Measurements from ENCODE around the gene LDHD.

Gene LDHD

GRCh38 chr16:75083813-75084212 is 32.8 kb downstream of the LDHD start:
- TF ChIP-seq YY1 (IDR thresholded peaks at IDR 0.05; ENCODE audit: insufficient read depth, insufficient read length) = no peak
- Histone ChIP-seq H3K4me1 (ENCODE audit: insufficient read depth, insufficient read length) (peaks cover 6% of the 10 kb centered on the region), H3K9ac (ENCODE audit: insufficient read length, low read depth) (no peak overlapping the region), H3K36me3 (ENCODE audit: insufficient read depth, insufficient read length, low read length) (peaks cover 11% of the 10 kb centered on the region), H3K27me3 (ENCODE audit: insufficient read depth, insufficient read length) (no peaks in the 10 kb centered on the region), H3K9me3 (ENCODE audit: insufficient read depth, low read length) (no peaks in the 10 kb centered on the region), H3K4me3 (ENCODE audit: insufficient read length, low read depth) (no peak overlapping the region)
- no peak for DNase-seq (ENCODE audit: low read depth, low spot score)

- H3K9ac ChIP-seq (ENCODE audit: insufficient read length, low read depth) = no peak overlapping the region
- H3K27me3 ChIP-seq (ENCODE audit: insufficient read depth, insufficient read length) = no peaks in the 10 kb centered on the region
- H3K4me3 ChIP-seq (ENCODE audit: insufficient read length, low read depth) = no peak overlapping the region
- DNase-seq (ENCODE audit: low read depth, low spot score) = no peak
- TF ChIP-seq ZNF274 (IDR thresholded peaks at IDR 0.05; ENCODE audit: low read depth, low read length) (no peak), YY1 (IDR thresholded peaks at IDR 0.05; ENCODE audit: insufficient read depth, insufficient read length) (no peak), SUZ12 (IDR thresholded peaks at IDR 0.05; ENCODE audit: extremely low read depth, insufficient read depth, insufficient read length) (no peak)
- no peaks in the 10 kb centered on the region for H3K9me3 ChIP-seq (ENCODE audit: insufficient read depth, low read length)
- no peaks in the 10 kb centered on the region for H3K4me1 ChIP-seq (ENCODE audit: insufficient read depth, insufficient read length)
- peaks cover 11% of the 10 kb centered on the region for H3K36me3 ChIP-seq (ENCODE audit: insufficient read depth, insufficient read length, low read length)
Measured at GRCh38 chr16:75081179-75081859, 35.3 kb downstream of the LDHD start.

- DNase-seq (ENCODE audit: low read depth, low spot score) = no peak
- no peak for TF ChIP-seq YY1 (IDR thresholded peaks at IDR 0.05; ENCODE audit: insufficient read depth, insufficient read length)
- TF ChIP-seq SUZ12 (IDR thresholded peaks at IDR 0.05; ENCODE audit: extremely low read depth, insufficient read depth, insufficient read length) = no peak
- no peak for TF ChIP-seq ZNF274 (IDR thresholded peaks at IDR 0.05; ENCODE audit: low read depth, low read length)
- Histone ChIP-seq H3K9ac (ENCODE audit: insufficient read length, low read depth) (no peak overlapping the region), H3K36me3 (ENCODE audit: insufficient read depth, insufficient read length, low read length) (peaks cover 8% of the 10 kb centered on the region), H3K4me3 (ENCODE audit: insufficient read length, low read depth) (no peak overlapping the region), H3K27me3 (ENCODE audit: insufficient read depth, insufficient read length) (no peaks in the 10 kb centered on the region), H3K9me3 (ENCODE audit: insufficient read depth, low read length) (no peaks in the 10 kb centered on the region), H3K4me1 (ENCODE audit: insufficient read depth, insufficient read length) (no peaks in the 10 kb centered on the region)
Measured at GRCh38 chr16:75080205-75081029, 36.2 kb downstream of the LDHD start.

- no peak overlapping the region for H3K4me3 ChIP-seq (ENCODE audit: insufficient read length, low read depth)
- peaks cover under 1% of the 10 kb centered on the region for H3K36me3 ChIP-seq (ENCODE audit: insufficient read depth, insufficient read length, low read length)
- no peak for DNase-seq (ENCODE audit: low read depth, low spot score)
- no peaks in the 10 kb centered on the region for H3K27me3 ChIP-seq (ENCODE audit: insufficient read depth, insufficient read length)
- TF ChIP-seq ZNF274 (IDR thresholded peaks at IDR 0.05; ENCODE audit: low read depth, low read length) = no peak
- TF ChIP-seq YY1 (IDR thresholded peaks at IDR 0.05; ENCODE audit: insufficient read depth, insufficient read length) = no peak
- no peak for TF ChIP-seq SUZ12 (IDR thresholded peaks at IDR 0.05; ENCODE audit: extremely low read depth, insufficient read depth, insufficient read length)
- H3K9me3 ChIP-seq (ENCODE audit: insufficient read depth, low read length) = no peaks in the 10 kb centered on the region
- H3K4me1 ChIP-seq (ENCODE audit: insufficient read depth, insufficient read length) = peaks cover 3% of the 10 kb centered on the region
- H3K9ac ChIP-seq (ENCODE audit: insufficient read length, low read depth) = no peak overlapping the region
Measured at GRCh38 chr16:75079346-75079926, 37.1 kb downstream of the LDHD start.

- H3K9ac ChIP-seq (ENCODE audit: insufficient read length, low read depth) = no peak overlapping the region
- H3K4me3 ChIP-seq (ENCODE audit: insufficient read length, low read depth) = no peak overlapping the region
- no peaks in the 10 kb centered on the region for H3K36me3 ChIP-seq (ENCODE audit: insufficient read depth, insufficient read length, low read length)
- H3K27me3 ChIP-seq (ENCODE audit: insufficient read depth, insufficient read length) = no peaks in the 10 kb centered on the region
- peaks cover 3% of the 10 kb centered on the region for H3K4me1 ChIP-seq (ENCODE audit: insufficient read depth, insufficient read length)
- TF ChIP-seq YY1 (IDR thresholded peaks at IDR 0.05; ENCODE audit: insufficient read depth, insufficient read length) (no peak), ZNF274 (IDR thresholded peaks at IDR 0.05; ENCODE audit: low read depth, low read length) (no peak), SUZ12 (IDR thresholded peaks at IDR 0.05; ENCODE audit: extremely low read depth, insufficient read depth, insufficient read length) (no peak)
- no peak for DNase-seq (ENCODE audit: low read depth, low spot score)
- H3K9me3 ChIP-seq (ENCODE audit: insufficient read depth, low read length) = no peaks in the 10 kb centered on the region
Measured at GRCh38 chr16:75078886-75079285, 37.7 kb downstream of the LDHD start.

GRCh38 chr16:75075688-75076268 is 40.8 kb downstream of the LDHD start:
- Histone ChIP-seq H3K4me1 (ENCODE audit: insufficient read depth, insufficient read length) (peaks cover 10% of the 10 kb centered on the region), H3K9ac (ENCODE audit: insufficient read length, low read depth) (no peak overlapping the region), H3K9me3 (ENCODE audit: insufficient read depth, low read length) (no peaks in the 10 kb centered on the region), H3K36me3 (ENCODE audit: insufficient read depth, insufficient read length, low read length) (no peaks in the 10 kb centered on the region), H3K27me3 (ENCODE audit: insufficient read depth, insufficient read length) (no peaks in the 10 kb centered on the region), H3K4me3 (ENCODE audit: insufficient read length, low read depth) (no peak overlapping the region)
- DNase-seq (ENCODE audit: low read depth, low spot score) = no peak
- TF ChIP-seq SUZ12 (IDR thresholded peaks at IDR 0.05; ENCODE audit: extremely low read depth, insufficient read depth, insufficient read length) (no peak), ZNF274 (IDR thresholded peaks at IDR 0.05; ENCODE audit: low read depth, low read length) (no peak), YY1 (IDR thresholded peaks at IDR 0.05; ENCODE audit: insufficient read depth, insufficient read length) (no peak)

Data from NT2/D1 (cell line).